H1 (cell line): Measurements from ENCODE around the gene SPINK9. TPM values are rescaled to one million over a fixed set of nuclear protein-coding genes. Genes with fewer than 3 reads are reported as not detected.

Experiments
- PHF8 ChIP-seq: fragments of 200-600 bp; sonication (generic); conservative IDR thresholded peaks from 2 replicates; pipeline ENCODE4 v1.7.1; 2012; ENCODE audit warnings: low read depth, mild to moderate bottlenecking, inconsistent platforms, low read length, moderate library complexity
- SP1 ChIP-seq: IDR thresholded peaks from 2 replicates; pipeline ENCODE4 v1.6.1; 2011; ENCODE audit warnings: low read depth, low read length
- polyA plus RNA-seq, 7 experiments: library from polyadenylated mRNA; depleted of rRNA in 3 of 7; stranded (reverse) in 5 of 7; unstranded in 2 of 7; fragments of >200 nt in 5 of 7; fragments of 200-250 nt in 2 of 7; gene quantifications; 1 replicate in 5 of 7; 2 replicates in 1 of 7; 4 replicates in 1 of 7; pipeline versions ENCODE4 v1.2.1 to v1.2.3, GENCODE V29; 2011 to 2013; ENCODE audit warnings: missing spikeins in 2 of 7, mixed read lengths in 2 of 7
- total RNA-seq: library from RNA; stranded (reverse); fragmentation: NEBNext Ultra II Directional; extraction: Animal tissue kit (Norgen Biotek cat#: 25700); gene quantifications from 2 replicates; pipeline ENCODE4 v1.2.1, GENCODE V29; 2021

Gene SPINK9
- total and polyA plus RNA-seq, 2 of the 8 experiments (the other 6 are each of a cell fraction or from before 2014, with no cell fraction given): not detected

- TF ChIP-seq PHF8 (no peak), SP1 (no peak)
Measured at GRCh38 chr5:148290271-148291195, 44.8 kb upstream of the SPINK9 start (continued).
